GM23248 (cell line): ENCODE data around the gene SIM1. TPM values are rescaled to one million over a fixed set of nuclear protein-coding genes. Genes with fewer than 3 reads are reported as not detected.

Experiments used
- DNase-seq: peaks from one replicate; pipeline ENCODE4 v3.0.0-alpha.2; 2015
- H2AFZ ChIP-seq: fragments of 200-600 bp; sonication (generic); 2 replicates; pipeline ENCODE4 v1.6.1; 2016; ENCODE audit warnings: antibody characterized with exemption
- H3F3A ChIP-seq: fragments of 200-600 bp; sonication (generic); 2 replicates; pipeline ENCODE4 v1.6.1; 2016; ENCODE audit warnings: mild to moderate bottlenecking, antibody characterized with exemption, mixed run types; ENCODE audit not compliant: insufficient read depth
- H3K27ac ChIP-seq: fragments of 200-600 bp; sonication (generic); 2 replicates; pipeline ENCODE4 v1.5.1; 2016; ENCODE audit warnings: mild to moderate bottlenecking
- H3K27me3 ChIP-seq: fragments of 200-600 bp; sonication (generic); replicated peaks from 2 replicates; pipeline ENCODE4 v1.6.1; 2016; ENCODE audit warnings: mild to moderate bottlenecking; ENCODE audit not compliant: insufficient read depth
- H3K36me3 ChIP-seq: fragments of 200-600 bp; sonication (generic); 2 replicates; pipeline ENCODE4 v1.6.1; 2016; ENCODE audit warnings: low read depth, mild to moderate bottlenecking
- H3K4me1 ChIP-seq: fragments of 200-600 bp; sonication (generic); 2 replicates; pipeline ENCODE4 v1.6.1; 2016; ENCODE audit warnings: mild to moderate bottlenecking; ENCODE audit not compliant: insufficient read depth
- H3K4me2 ChIP-seq: fragments of 200-600 bp; sonication (generic); one replicate; pipeline ENCODE4 v1.6.1; 2016; ENCODE audit warnings: mild to moderate bottlenecking; ENCODE audit not compliant: unreplicated experiment
- H3K4me3 ChIP-seq: fragments of 200-600 bp; sonication (generic); 2 replicates; pipeline ENCODE4 v1.5.1; 2016; ENCODE audit warnings: mild to moderate bottlenecking
- H3K79me2 ChIP-seq: fragments of 200-600 bp; sonication (generic); 2 replicates; pipeline ENCODE4 v1.6.1; 2016; ENCODE audit warnings: mild to moderate bottlenecking; ENCODE audit not compliant: insufficient read depth
- H3K9ac ChIP-seq: fragments of 200-600 bp; sonication (generic); 2 replicates; pipeline ENCODE4 v1.6.1; 2016; ENCODE audit warnings: mild to moderate bottlenecking
- H3K9me2 ChIP-seq: fragments of 200-600 bp; sonication (generic); 2 replicates; pipeline ENCODE4 v1.6.1; 2016; ENCODE audit warnings: mixed run types, mild to moderate bottlenecking, moderate library complexity; ENCODE audit not compliant: insufficient read depth
- H3K9me3 ChIP-seq: fragments of 200-600 bp; sonication (generic); one replicate; pipeline ENCODE4 v1.6.1; 2017; ENCODE audit warnings: low read depth
- H4K20me1 ChIP-seq: fragments of 200-600 bp; sonication (generic); 2 replicates; pipeline ENCODE4 v1.6.0; 2016; ENCODE audit not compliant: insufficient read depth
- EZH2 ChIP-seq: fragments of 200-600 bp; sonication (generic); IDR thresholded peaks from 2 replicates; pipeline ENCODE4 v1.6.1; 2018; ENCODE audit warnings: antibody characterized with exemption, mild to moderate bottlenecking; ENCODE audit not compliant: insufficient read depth, poor library complexity, severe bottlenecking
- EZH2phosphoT487 ChIP-seq: fragments of 200-600 bp; sonication (generic); IDR thresholded peaks from 2 replicates; pipeline ENCODE4 v1.6.1; 2018; ENCODE audit warnings: antibody characterized with exemption, moderate library complexity, mild to moderate bottlenecking, low read depth; ENCODE audit not compliant: insufficient read depth
- WGBS, 2 experiments: methylation state at CpG; one replicate each; pipeline ENCODE4 v1.1.6; 2015 to 2017; ENCODE audit warnings: low lambda C conversion rate in 2 of 2, low coverage in 1 of 2; ENCODE audit errors: missing lambda C conversion rate in 2 of 2; 5-methylcytosine and 5-hydroxymethylcytosine counted together
- in situ Hi-C: fragments of 300-500 bp; cut with MboI; formaldehyde crosslinking; loops from 2 replicates; pipeline ENCODE4 v1.15.0; 2020
- polyA plus RNA-seq: library from polyadenylated mRNA; unstranded; fragments of >200 nt; fragmentation: Nextera tagmentation; extraction: Ambion mirVana; gene quantifications from 2 replicates; pipeline ENCODE4 v1.2.1, GENCODE V29; 2016
- total RNA-seq: library from RNA; depleted of rRNA; stranded (reverse); fragments of >200 nt; shearing (Covaris generic); gene quantifications from 2 replicates; pipeline ENCODE4 v1.2.3, GENCODE V29; 2014

The SIM1 gene
- total and polyA plus RNA-seq, 2 experiments from 2014 or later: 1.5 to 1.6 TPM

DNA sequence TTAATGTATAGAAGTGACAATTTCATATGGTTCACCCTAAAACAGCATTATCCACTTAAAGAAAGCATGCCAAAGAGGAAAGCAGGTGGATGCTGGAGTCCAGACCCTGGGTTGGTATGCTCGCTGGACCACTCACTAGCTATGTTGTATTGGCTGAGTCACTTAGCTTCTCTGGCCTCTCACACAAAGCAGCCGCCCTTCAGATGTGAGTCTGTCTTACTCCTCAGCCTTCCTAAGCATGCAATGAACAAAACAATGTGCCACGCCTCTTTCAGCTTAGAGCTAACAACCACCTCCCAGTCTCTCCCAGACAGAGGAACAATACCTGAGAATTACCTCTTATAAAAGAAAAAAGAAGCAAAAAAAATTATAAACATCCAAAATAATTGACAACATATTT lies 29.4 kb downstream of the SIM1 start:
- 78 to 84% methylated on average over 3 of the region's 3 CpGs for WGBS, 2 experiments
- in situ Hi-C loops: no loop called here
- H3K9me2 ChIP-seq: no peaks in the 10 kb centered on the region
- H3K36me3 ChIP-seq: no peaks in the 10 kb centered on the region
- H3K79me2 ChIP-seq: no peaks in the 10 kb centered on the region
- no peak overlapping the region for H3K9ac ChIP-seq
- H3K4me1 ChIP-seq: no peaks in the 10 kb centered on the region; the same call in 1 of the 2 replicates
- TF ChIP-seq EZH2 (no peak), EZH2phosphoT487 (no peak)
- H3K9me3 ChIP-seq: no peaks in the 10 kb centered on the region
- H3K4me3 ChIP-seq: no peak overlapping the region
- H3K4me2 ChIP-seq: no peak overlapping the region
- no peak overlapping the region for H3K27ac ChIP-seq
- H2AFZ ChIP-seq: no peak overlapping the region
- H3F3A ChIP-seq: no peaks in the 10 kb centered on the region
- H3K27me3 ChIP-seq: no peaks in the 10 kb centered on the region
- H4K20me1 ChIP-seq: no peaks in the 10 kb centered on the region
- DNase-seq: peak; percentile 45

- Histone ChIP-seq H4K20me1 (no peaks in the 10 kb centered on the region), H3K9ac (no peak overlapping the region), H2AFZ (peak overlapping the region; percentile 21; the same call in 1 of the 2 replicates), H3K27me3 (no peaks in the 10 kb centered on the region), H3F3A (no peaks in the 10 kb centered on the region), H3K9me2 (no peaks in the 10 kb centered on the region), H3K4me2 (no peak overlapping the region), H3K4me1 (no peaks in the 10 kb centered on the region; the same call in 1 of the 2 replicates), H3K4me3 (no peak overlapping the region), H3K27ac (no peak overlapping the region), H3K9me3 (no peaks in the 10 kb centered on the region), H3K79me2 (no peaks in the 10 kb centered on the region), H3K36me3 (no peaks in the 10 kb centered on the region)
- in situ Hi-C loops: no loop called here
- no peak for TF ChIP-seq EZH2phosphoT487
- no peak for TF ChIP-seq EZH2
- DNase-seq: peak; percentile 5
- 52% methylated on average over 5 of the region's 5 CpGs for WGBS, 2 experiments
Measured at GRCh38 chr6:100433726-100434435, 30.8 kb downstream of the SIM1 start.

GRCh38 chr6:100432136-100432535 lies 32.6 kb downstream of the SIM1 start:
- Histone ChIP-seq H3K79me2 (no peaks in the 10 kb centered on the region), H3K9me2 (no peaks in the 10 kb centered on the region)
- no peak for DNase-seq

DNA sequence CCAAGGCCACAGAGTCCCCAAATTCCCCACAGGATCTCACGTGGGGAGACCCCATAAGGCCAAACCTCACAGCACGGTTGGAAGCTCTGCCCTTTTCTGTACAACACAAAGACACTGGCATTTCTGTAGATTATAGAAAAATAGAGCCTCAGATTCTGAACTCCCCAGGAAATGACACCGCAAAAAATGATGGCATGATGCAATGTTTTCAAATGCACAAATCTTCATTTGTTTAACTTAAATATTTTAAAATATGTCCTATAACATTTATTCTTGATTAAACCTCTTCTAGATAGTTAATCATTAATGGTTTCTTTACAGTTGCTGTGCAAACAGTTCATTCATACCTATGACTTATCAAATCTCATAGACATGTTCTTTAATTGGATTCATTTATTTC lies 33.8 kb downstream of the SIM1 start:
- Histone ChIP-seq H4K20me1 (no peaks in the 10 kb centered on the region), H3K27ac (no peak overlapping the region), H3K4me2 (no peak overlapping the region), H3K9me2 (no peaks in the 10 kb centered on the region), H3K9me3 (no peaks in the 10 kb centered on the region), H3F3A (no peaks in the 10 kb centered on the region), H3K4me1 (peaks cover 6% of the 10 kb centered on the region; the same call in 1 of the 2 replicates), H3K79me2 (no peaks in the 10 kb centered on the region), H3K27me3 (no peaks in the 10 kb centered on the region), H3K4me3 (no peak overlapping the region), H2AFZ (0 out of 2 replicates have a peak overlapping the region, but pooled peaks have one; percentile 10), H3K36me3 (no peaks in the 10 kb centered on the region), H3K9ac (no peak overlapping the region)
- in situ Hi-C loops: no loop called here
- no peak for DNase-seq
- TF ChIP-seq EZH2 (no peak), EZH2phosphoT487 (no peak)
- WGBS, 2 experiments: 80 to 83% methylated on average over 3 of the region's 3 CpGs

More at GRCh38 chr6:100432136-100432535, 32.6 kb downstream of the SIM1 start:
- no peak overlapping the region for H3K4me3 ChIP-seq
- H3K27me3 ChIP-seq: no peaks in the 10 kb centered on the region
- no peak overlapping the region for H2AFZ ChIP-seq
- no peaks in the 10 kb centered on the region for H4K20me1 ChIP-seq
- WGBS, 2 experiments: 83 to 85% methylated on average over 3 of the region's 3 CpGs
- TF ChIP-seq EZH2: no peak
- no peak for TF ChIP-seq EZH2phosphoT487
- no peak overlapping the region for H3K4me2 ChIP-seq
- no peaks in the 10 kb centered on the region for H3F3A ChIP-seq
- no peaks in the 10 kb centered on the region for H3K9me3 ChIP-seq
- no peak overlapping the region for H3K9ac ChIP-seq
- in situ Hi-C loops: no loop called here
- H3K4me1 ChIP-seq: no peaks in the 10 kb centered on the region; the same call in 1 of the 2 replicates
- H3K36me3 ChIP-seq: no peaks in the 10 kb centered on the region
- H3K27ac ChIP-seq: no peak overlapping the region

GRCh38 chr6:100427452-100427851 lies 37.3 kb downstream of the SIM1 start:
- no peaks in the 10 kb centered on the region for H3K27me3 ChIP-seq
- no peaks in the 10 kb centered on the region for H3K9me2 ChIP-seq
- H2AFZ ChIP-seq: no peak overlapping the region
- no peak overlapping the region for H3K4me2 ChIP-seq
- 0 out of 2 replicates have a peak, but pooled peaks cover 6% of the 10 kb centered on the region for H3K4me1 ChIP-seq
- H3F3A ChIP-seq: no peaks in the 10 kb centered on the region
- no peaks in the 10 kb centered on the region for H4K20me1 ChIP-seq
- no peak for TF ChIP-seq EZH2
- TF ChIP-seq EZH2phosphoT487: no peak
- DNase-seq: no peak
- no peak overlapping the region for H3K27ac ChIP-seq
- in situ Hi-C loops: no loop called here
- no peak overlapping the region for H3K4me3 ChIP-seq
- no peaks in the 10 kb centered on the region for H3K9me3 ChIP-seq
- no peaks in the 10 kb centered on the region for H3K79me2 ChIP-seq
- H3K9ac ChIP-seq: no peak overlapping the region
- H3K36me3 ChIP-seq: no peaks in the 10 kb centered on the region
